Gastrocnemius medialis (tissue), 4 donors: ENCODE measurements around the gene KLHDC2.
"Not testable (repeated sequence)": the region's sequence is repeated elsewhere in the genome, so short reads cannot be mapped to it uniquely, and the experiment has no call there.

Source experiments
- CTCF ChIP-seq, 5 experiments: fragments of 450-650 bp in 3 of 5; fragments of 200-600 bp in 2 of 5; sonication (generic) in 2 of 5; IDR thresholded peaks in 4 of 5; conservative IDR thresholded peaks in 1 of 5; 1 replicate in 4 of 5; 2 replicates in 1 of 5; pipeline ENCODE4 v1.5.1; 2016 to 2019; ENCODE audit warnings: antibody characterized with exemption in 5 of 5, mild to moderate bottlenecking in 3 of 5, moderate library complexity in 3 of 5
- POLR2A ChIP-seq, 2 donors: fragments of 450-650 bp; IDR thresholded peaks; one replicate each; pipeline ENCODE4 v1.6.1; 2017; ENCODE audit warnings: antibody characterized with exemption in 2 of 2, mild to moderate bottlenecking in 2 of 2, moderate library complexity in 2 of 2

- TF ChIP-seq POLR2A (IDR thresholded peaks at IDR 0.05); CTCF (IDR thresholded peaks at IDR 0.05 in 4 of 5, conservative IDR thresholded peaks at IDR 0.05 in 1 of 5): not testable (repeated sequence)
Measured at GRCh38 chr14:49735669-49736068, 32.3 kb upstream of the KLHDC2 start.
